Esophagus muscularis mucosa (tissue), 4 donors: Measurements from ENCODE around the gene TMED3. TPM values are rescaled to one million over a fixed set of nuclear protein-coding genes. Genes with fewer than 3 reads are reported as not detected.

Experiments
- DNase-seq: peaks from one replicate; pipeline ENCODE4 v3.0.0-alpha.2; 2017; ENCODE audit errors: extremely low spot score
- H3K27ac ChIP-seq, 4 donors: fragments of 200-600 bp; sonication (generic); replicated peaks in 1 of 4; 1 replicate in 3 of 4; 2 replicates in 1 of 4; pipeline ENCODE4 v1.5.1; 2016 to 2019; ENCODE audit warnings: mild to moderate bottlenecking in 1 of 4
- H3K27me3 ChIP-seq, 4 donors: fragments of 200-600 bp; sonication (generic); one replicate each; pipeline versions ENCODE4 v1.5.1 to v1.6.0; 2016 to 2019
- H3K36me3 ChIP-seq, 4 donors: fragments of 200-600 bp; sonication (generic); one replicate each; pipeline ENCODE4 v1.5.1; 2016 to 2019
- H3K4me1 ChIP-seq, 4 donors: fragments of 200-600 bp; sonication (generic); one replicate each; pipeline ENCODE4 v1.5.1; 2016 to 2019
- H3K4me3 ChIP-seq, 4 donors: fragments of 200-600 bp; sonication (generic); 1 replicate in 2 of 4; 2 replicates in 2 of 4; pipeline ENCODE4 v1.5.1; 2016 to 2019; ENCODE audit warnings: mild to moderate bottlenecking in 4 of 4, moderate library complexity in 1 of 4
- H3K9me3 ChIP-seq, 4 donors: fragments of 200-600 bp; sonication (generic); 1 replicate in 3 of 4; 2 replicates in 1 of 4; pipeline ENCODE4 v1.5.1; 2016 to 2019
- CTCF ChIP-seq, 3 experiments: fragments of 200-600 bp in 2 of 3; fragments of 450-650 bp in 1 of 3; sonication (generic) in 2 of 3; IDR thresholded peaks; one replicate each; pipeline ENCODE4 v1.5.1; 2017 to 2019; ENCODE audit warnings: antibody characterized with exemption in 3 of 3, mild to moderate bottlenecking in 2 of 3, moderate library complexity in 1 of 3
- EP300 ChIP-seq: sonication (generic); formaldehyde crosslinking; IDR thresholded peaks from one replicate; pipeline ENCODE4 v1.6.1; 2017; ENCODE audit warnings: antibody characterized with exemption
- POLR2A ChIP-seq: fragments of 450-650 bp; IDR thresholded peaks from one replicate; pipeline ENCODE4 v1.6.1; 2017; ENCODE audit warnings: antibody characterized with exemption, moderate library complexity, mild to moderate bottlenecking, low read depth
- POLR2AphosphoS5 ChIP-seq, 2 donors: sonication (generic); formaldehyde crosslinking; IDR thresholded peaks; one replicate each; pipeline ENCODE4 v1.6.1; 2017; ENCODE audit warnings: antibody characterized with exemption in 2 of 2
- WGBS: methylation state at CpG from one replicate; pipeline ENCODE4 v1.1.5; 2018; 5-methylcytosine and 5-hydroxymethylcytosine counted together
- intact Hi-C: fragments of 100-400 bp; cut with DNase I; formaldehyde crosslinking; loops from one replicate; pipeline ENCODE4 v1.15.1; 2023
- total RNA-seq, 4 donors: library from RNA; depleted of rRNA; stranded (reverse); fragments of >200 nt; gene quantifications; one replicate each; pipeline versions ENCODE4 v1.1.0 to v1.2.1, GENCODE V29; 2016

The TMED3 gene
- total RNA-seq = 10 to 100 TPM; 17.9 to 26.5 (median 23.5) TPM

GRCh38 chr15:79310985-79311900, at the start of gene TMED3:
Gene TMED3, plus strand, starts transcription at chr15:79311112. Its CDS starts 138 bp downstream, at chr15:79311250.
- Histone ChIP-seq H3K4me3 (peak within 1 kb of the TSS; percentile 71 to 91 (median 74)), H3K4me1 (peaks cover 13 to 27% (median 21%) of the 10 kb centered on the region in 4 donors), H3K27ac (peak within 1 kb of the TSS in 3 of 4 donors; percentile 27 to 56 (median 39)), H3K27me3 (no peaks in the 10 kb centered on the region), H3K9me3 (no peaks in the 10 kb centered on the region), H3K36me3 (peaks cover 20 to 29% (median 26%) of the 10 kb centered on the region in 4 donors)
- peak; percentile 37 for DNase-seq
- intact Hi-C loops = no loop called here
- WGBS = 3% methylated on average over 13 of the region's 76 CpGs
- TF ChIP-seq POLR2A = no peak
- no peak for TF ChIP-seq CTCF (IDR thresholded peaks at IDR 0.05)
- peak; percentile 30 to 43 for TF ChIP-seq POLR2AphosphoS5 (IDR thresholded peaks at IDR 0.05)

- WGBS = 93% methylated on average over 1 of the region's 1 CpG
- Histone ChIP-seq H3K4me1 (no peaks in the 10 kb centered on the region), H3K27ac (no peak overlapping the region), H3K36me3 (no peaks in the 10 kb centered on the region), H3K9me3 (no peaks in the 10 kb centered on the region), H3K4me3 (no peak overlapping the region), H3K27me3 (peaks cover 0 to 10% (median 0%) of the 10 kb centered on the region in 4 donors)
- no peak for DNase-seq
- TF ChIP-seq CTCF (IDR thresholded peaks at IDR 0.05) (no peak), POLR2A (no peak), POLR2AphosphoS5 (IDR thresholded peaks at IDR 0.05) (no peak), EP300 (no peak)
- intact Hi-C loops = no loop called here
These were observed 49.1 kb upstream of the TMED3 start for GRCh38 chr15:79261836-79262235.

- Histone ChIP-seq H3K27ac (no peak overlapping the region), H3K4me3 (no peak overlapping the region), H3K4me1 (no peaks in the 10 kb centered on the region), H3K9me3 (no peaks in the 10 kb centered on the region), H3K27me3 (peaks cover 0 to 26% (median 0%) of the 10 kb centered on the region in 4 donors), H3K36me3 (no peaks in the 10 kb centered on the region)
- DNase-seq = peak; percentile 19
- TF ChIP-seq EP300 (no peak), CTCF (IDR thresholded peaks at IDR 0.05) (no peak), POLR2A (no peak), POLR2AphosphoS5 (IDR thresholded peaks at IDR 0.05) (no peak)
- intact Hi-C loops = no loop called here
- WGBS = 84% methylated on average over 4 of the region's 4 CpGs
These were observed 45.7 kb upstream of the TMED3 start for GRCh38 chr15:79265167-79265566.

GRCh38 chr15:79265987-79266579, 44.8 kb upstream of the TMED3 start:
- DNase-seq = no peak
- H3K27ac ChIP-seq = no peak overlapping the region
- WGBS = 58% methylated on average over 3 of the region's 3 CpGs
- intact Hi-C loops = no loop called here
- H3K4me3 ChIP-seq = no peak overlapping the region
- no peaks in the 10 kb centered on the region for H3K9me3 ChIP-seq
- H3K36me3 ChIP-seq = no peaks in the 10 kb centered on the region
- no peak for TF ChIP-seq POLR2A
- no peak for TF ChIP-seq POLR2AphosphoS5 (IDR thresholded peaks at IDR 0.05)
- no peak for TF ChIP-seq EP300
- no peak for TF ChIP-seq CTCF (IDR thresholded peaks at IDR 0.05)
- peaks cover 0 to 19% (median 0%) of the 10 kb centered on the region in 4 donors for H3K27me3 ChIP-seq
- H3K4me1 ChIP-seq = no peaks in the 10 kb centered on the region
